Ureter (tissue), 1 donor: ENCODE data around the gene METTL21C. TPM values are rescaled to one million over a fixed set of nuclear protein-coding genes. Genes with fewer than 3 reads are reported as not detected.

Source experiments
- DNase-seq: peaks from one replicate; pipeline ENCODE4 v3.0.0-alpha.2; 2020; ENCODE audit warnings: low spot score
- total RNA-seq: library from RNA; stranded (reverse); gene quantifications from one replicate; pipeline ENCODE4 v1.2.4, GENCODE V29; 2023
- donor health status: DM: yes; HTN: yes; CAD: no.

The METTL21C gene
- total RNA-seq, 1 donor from 2014 or later, result not detected

DNA sequence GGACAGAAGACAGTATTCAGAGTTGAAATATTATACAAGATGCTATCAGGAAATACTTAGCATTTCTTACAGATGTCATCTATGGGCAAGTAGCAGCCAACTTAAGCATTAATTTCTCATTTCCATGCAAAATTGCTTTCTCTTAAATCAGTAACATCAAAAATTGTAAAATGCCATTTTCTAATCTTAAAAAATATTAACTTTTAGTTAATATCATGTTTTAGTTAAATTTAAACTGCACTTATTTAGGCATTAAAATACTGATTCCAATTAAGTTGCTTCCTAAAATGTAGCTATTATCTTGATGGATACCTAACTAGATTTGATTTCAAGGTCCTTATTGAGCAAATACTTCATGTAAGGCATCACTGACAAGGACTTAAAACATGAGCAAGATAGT lies 27.8 kb downstream of the METTL21C start:
- DNase-seq, result no peak

DNA sequence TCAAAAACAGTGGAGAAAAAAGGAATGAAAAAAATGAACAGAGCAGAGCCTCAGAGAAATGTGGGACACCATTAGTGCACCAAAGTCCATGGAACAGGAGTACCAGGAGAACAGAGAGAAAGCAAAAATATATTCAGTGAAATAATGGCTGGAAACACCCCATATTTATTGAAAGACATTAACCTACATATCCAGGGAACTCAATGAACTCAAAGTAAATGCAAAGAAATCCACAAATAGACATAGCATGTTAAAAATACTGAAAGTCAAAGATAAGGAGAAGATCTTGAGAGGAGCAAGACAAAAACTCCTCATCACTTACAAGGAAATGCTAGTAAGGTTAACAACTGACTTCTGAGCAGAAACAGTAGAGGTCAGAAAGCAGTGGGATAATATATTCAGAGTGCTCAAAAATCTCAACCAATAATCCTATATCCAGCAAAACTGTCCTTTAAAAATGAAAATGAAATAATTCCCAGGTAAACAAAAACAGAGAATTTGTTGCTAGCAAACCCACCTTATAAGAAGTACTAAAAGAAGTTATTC lies 35.6 kb downstream of the METTL21C start:
- no peak for DNase-seq

DNA sequence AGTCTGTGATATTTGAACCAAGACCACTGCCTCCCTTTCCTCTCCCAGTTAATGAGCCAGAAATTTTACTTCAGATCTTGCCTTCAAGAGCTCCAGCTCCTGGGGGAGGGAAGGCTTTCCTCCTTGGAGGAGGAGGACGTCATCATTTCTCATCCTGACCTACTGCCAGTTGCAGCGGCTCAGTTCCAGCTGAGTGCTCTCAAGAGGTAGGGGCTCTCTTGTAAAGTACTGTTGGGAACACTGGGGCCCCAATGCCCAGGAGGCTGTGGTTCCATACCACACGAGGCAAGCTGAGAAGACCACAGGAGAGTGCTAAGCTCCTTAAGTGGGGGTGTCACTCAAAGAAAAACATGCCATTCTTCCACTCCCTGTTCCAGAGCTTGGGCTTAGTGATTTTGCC lies 36.2 kb downstream of the METTL21C start:
- DNase-seq, result no peak

DNA sequence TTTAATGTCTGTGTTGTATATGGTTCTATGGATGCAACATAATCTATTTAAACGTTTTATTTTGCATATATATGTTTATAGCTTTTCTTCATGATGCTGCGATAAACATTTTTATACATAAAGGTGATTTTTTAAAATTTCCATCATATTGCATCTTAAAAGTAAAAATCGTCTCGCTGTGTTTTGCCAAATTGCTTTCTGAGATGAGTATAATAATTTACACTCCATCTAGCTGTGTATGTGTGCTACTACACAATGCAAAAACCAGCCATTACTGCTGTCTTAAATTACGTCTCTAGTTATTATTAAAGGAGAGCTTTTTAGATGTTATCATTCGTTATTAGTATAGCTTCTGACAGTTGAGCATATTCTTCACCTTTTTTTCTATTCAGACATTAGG lies 37.2 kb downstream of the METTL21C start:
- DNase-seq, result no peak

DNA sequence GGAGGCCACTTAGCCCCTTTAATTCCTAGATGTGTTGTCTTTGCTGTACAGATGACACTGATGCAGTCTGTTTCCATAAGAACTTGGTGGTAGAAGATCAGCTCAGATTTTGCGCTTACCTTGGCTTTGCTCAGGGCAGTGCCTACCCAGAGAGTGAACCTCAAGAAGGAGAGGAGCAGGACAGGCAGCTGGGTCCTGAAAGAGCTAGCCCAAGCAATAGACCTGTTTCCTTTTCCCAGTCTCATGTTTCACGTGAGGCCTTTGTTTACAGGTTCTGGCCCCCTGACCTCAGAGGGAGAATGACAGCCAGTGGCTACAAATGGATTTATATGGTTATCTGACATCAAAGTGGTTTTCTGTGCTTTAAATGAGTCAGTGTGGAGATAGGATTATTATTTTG lies 40.1 kb downstream of the METTL21C start:
- no peak for DNase-seq

DNA sequence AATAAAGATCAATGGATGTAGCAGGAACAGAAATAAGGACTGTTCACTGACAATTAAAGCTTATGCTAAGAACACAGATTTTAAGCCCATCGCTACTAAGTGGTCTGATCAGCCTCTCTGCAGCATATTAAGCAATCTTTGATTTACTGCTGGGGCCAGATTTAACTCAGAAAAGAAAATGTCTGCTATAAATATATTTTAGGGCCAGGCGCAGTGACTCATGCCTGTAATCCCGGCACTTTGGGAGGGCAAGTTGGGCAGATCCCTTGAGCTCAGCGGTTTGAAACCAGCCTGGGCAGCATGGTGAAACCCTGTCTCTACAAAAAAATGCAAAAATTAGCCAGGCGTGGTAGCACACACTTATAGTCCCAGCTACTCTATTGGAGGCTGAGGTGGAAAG lies 43.0 kb downstream of the METTL21C start:
- no peak for DNase-seq

DNA sequence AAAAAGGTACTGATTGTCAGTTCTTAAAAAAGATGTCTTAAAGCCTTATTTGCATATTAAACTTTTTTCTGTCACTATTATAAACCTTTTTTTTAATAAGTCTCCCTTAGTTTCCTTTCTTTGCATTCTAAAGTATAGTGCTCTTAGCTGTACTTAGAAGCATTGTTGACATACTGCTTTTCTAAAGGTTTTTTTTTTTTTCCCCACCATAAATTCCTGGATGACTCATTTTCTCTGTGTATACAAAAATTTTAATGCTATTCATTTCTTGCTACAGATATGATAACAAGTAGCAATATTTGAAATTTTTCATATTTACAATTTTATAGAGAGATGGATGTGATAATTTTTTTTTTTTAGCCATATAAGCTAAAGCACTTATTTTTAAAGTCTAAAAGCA lies 43.5 kb downstream of the METTL21C start:
- DNase-seq, result no peak

DNA sequence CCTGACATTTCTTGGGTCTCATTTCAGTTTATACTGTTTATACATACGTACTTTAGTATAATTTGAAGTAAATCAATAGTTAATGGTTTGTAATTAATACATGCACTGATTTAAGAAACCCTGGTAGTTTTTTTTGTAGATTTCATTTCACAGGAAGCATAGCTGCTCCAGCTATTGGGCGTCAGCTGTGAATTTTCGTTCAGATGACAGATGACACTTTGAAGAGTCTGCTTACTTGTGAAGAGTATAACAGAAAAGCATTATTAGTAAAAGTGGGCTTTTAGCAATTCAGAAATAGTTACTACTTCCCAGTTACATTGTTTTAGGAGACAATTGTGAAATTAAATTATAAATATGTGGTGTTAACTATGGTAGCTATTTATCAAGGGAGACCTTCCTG lies 44.4 kb downstream of the METTL21C start:
- DNase-seq, result no peak

DNA sequence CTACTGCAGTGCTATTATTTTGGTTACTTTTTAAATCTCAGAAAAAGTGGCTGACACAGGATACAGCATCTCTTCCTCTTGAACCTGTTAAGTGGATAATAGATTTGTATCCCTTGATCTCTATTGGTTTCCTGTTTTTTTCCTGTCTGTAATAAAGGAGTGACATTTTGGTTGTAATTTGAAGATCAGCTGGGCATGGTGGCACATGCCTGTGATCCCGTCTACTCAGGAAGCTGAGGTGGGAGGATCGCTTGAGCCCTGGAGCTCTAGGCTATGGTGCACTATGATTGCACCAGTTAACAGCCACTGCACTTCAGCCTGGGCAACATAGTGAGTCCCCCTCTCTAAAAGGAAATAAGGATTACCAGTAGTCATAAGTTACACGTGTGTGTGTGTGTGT lies 46.8 kb downstream of the METTL21C start:
- no peak for DNase-seq

DNA sequence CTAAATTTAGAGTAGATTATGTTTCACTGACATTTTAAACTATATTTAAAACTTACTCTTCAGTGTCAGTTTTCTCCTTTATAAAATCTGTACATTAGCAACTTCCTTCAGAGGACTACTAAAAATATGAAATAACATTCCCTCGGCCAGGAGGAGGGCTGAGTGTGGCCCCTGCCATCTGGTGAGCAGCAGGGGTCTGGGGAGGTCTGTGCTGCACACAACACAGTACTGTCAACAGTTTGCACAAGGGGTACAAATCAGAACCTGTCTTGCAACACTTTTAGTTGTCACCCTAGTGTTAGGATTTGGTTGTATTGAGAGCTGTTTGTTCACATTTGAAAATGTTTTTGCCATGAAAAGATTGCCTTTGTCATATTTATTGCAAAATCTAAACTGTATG lies 49.1 kb downstream of the METTL21C start:
- no peak for DNase-seq

DNA sequence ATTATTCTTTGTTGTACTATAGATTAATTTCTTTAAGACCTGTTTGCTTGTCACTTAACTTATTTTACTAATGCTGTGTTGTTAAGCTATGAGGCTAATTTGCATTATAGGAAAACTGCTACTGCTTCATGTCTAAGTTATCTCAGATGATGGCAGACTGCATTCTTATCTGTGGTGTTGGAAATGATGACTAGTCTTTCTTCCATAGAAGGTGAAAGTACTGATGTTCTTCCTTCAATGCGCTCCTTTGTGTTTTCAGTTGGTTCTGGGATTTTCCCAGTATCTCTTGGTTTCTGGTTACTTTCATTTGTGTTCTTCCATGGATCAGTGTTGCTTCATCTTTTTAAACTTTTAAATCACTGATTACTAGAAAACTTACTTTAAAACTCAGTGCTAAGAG lies 51.2 kb downstream of the METTL21C start:
- no peak for DNase-seq

DNA sequence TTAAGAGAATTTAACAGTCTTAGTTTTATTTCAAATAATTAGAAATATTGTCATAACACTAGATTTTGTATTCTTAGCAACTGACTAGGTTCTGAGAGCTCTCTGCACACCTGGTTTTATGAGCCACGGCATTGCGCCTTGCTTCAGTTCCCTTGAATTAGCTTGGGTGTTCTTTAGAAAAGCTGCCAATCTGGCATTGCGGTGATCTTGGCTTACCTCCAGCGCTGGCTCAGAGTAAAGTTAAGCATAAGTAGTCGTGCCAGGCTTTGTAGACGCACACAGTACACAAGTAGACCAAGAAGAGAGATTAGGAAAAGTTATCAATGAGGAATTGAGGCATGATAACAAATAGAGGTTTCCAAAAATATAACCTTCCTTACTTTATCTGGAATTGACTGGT lies 52.4 kb downstream of the METTL21C start:
- DNase-seq, result no peak

DNA sequence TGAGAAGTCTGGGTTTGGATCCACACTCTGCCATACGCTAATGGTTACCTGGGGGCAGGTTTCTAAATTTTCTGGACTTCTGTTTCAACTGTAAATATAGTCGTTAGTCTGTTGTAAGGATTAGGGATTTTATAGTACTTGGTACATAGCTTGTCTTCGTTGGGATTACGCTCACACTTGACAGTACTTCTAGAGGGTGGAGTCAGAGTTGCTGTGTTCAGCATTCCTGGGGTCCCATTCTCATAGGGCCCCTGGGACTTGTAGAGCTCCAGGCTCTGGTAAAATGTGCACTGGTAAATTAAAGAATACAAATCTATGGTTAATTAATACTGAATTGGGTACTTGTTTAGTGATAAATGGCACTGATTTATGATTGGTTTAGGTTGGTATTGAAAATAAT lies 52.8 kb downstream of the METTL21C start:
- DNase-seq, result no peak

DNA sequence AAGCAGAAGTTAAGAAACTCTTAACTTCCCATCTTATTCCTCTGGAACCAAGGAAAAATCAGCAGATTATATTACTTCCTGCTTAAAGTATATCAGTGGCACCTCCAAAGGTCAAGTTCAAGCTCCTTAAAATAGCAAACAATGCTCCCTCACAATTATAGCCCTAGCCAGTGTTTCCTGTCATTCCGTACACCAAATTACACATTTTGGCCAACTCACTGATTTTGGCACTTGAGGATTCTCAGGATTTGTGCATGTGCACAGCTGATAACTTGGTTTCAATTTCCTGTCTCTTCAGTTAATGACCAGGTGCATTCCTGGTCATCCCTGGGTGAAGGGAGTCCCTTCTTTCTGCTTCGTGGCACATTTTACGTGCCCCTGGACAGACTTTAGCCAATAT lies 56.1 kb downstream of the METTL21C start:
- no peak for DNase-seq

Other genes with a start within 250 kb of the METTL21C start
- gene TPP2, start 98.1 kb downstream of the METTL21C start, total RNA-seq, result 46.5 TPM
- gene TEX30, start 78.7 kb upstream of the METTL21C start, total RNA-seq, result 4.2 TPM
- 2.2 TPM for gene POGLUT2, start 103.9 kb upstream of the METTL21C start, total RNA-seq
- gene BIVM, start 104.1 kb upstream of the METTL21C start, total RNA-seq, result 17.2 TPM
- 69.5 TPM for gene ERCC5, start 151.0 kb upstream of the METTL21C start, total RNA-seq